Keratinocyte (primary cell): Measurements from ENCODE around the gene CARD11. TPM values are rescaled to one million over a fixed set of nuclear protein-coding genes. Genes with fewer than 3 reads are reported as not detected.

Source experiments
- DNase-seq: peaks from one replicate; pipeline ENCODE4 v3.0.0-alpha.2; 2011; ENCODE audit warnings: low read depth, missing footprints, low spot score
- FAIRE-seq: peaks from 2 replicates; lab custom pipeline; 2011; peaks lifted over from hg19 to GRCh38; lab: Jason Lieb, UNC
- H2AFZ ChIP-seq: 2 replicates; pipeline ENCODE4 v1.6.0; 2012; ENCODE audit warnings: low read length, control low read depth, inconsistent platforms; ENCODE audit not compliant: control insufficient read depth
- H3K27ac ChIP-seq: 2 replicates; pipeline ENCODE4 v1.5.1; 2011; ENCODE audit warnings: low read length; ENCODE audit not compliant: control insufficient read depth, insufficient read depth
- H3K27me3 ChIP-seq: 3 replicates; pipeline ENCODE4 v1.6.0; 2011; ENCODE audit warnings: low read length; ENCODE audit not compliant: control insufficient read depth, insufficient read depth; ENCODE audit errors: extremely low read depth
- H3K36me3 ChIP-seq, 2 experiments: 2 replicates in 1 of 2; 3 replicates in 1 of 2; pipeline ENCODE4 v1.5.1; 2011; ENCODE audit warnings: low read length in 2 of 2, mild to moderate bottlenecking in 1 of 2; ENCODE audit not compliant: control insufficient read depth in 2 of 2, insufficient read depth in 2 of 2; ENCODE audit errors: extremely low read depth in 1 of 2
- H3K4me1 ChIP-seq: 3 replicates; pipeline ENCODE4 v1.5.1; 2011; ENCODE audit warnings: low read length; ENCODE audit not compliant: control insufficient read depth, insufficient read depth; ENCODE audit errors: extremely low read depth
- H3K4me2 ChIP-seq: 3 replicates; pipeline ENCODE4 v1.6.0; 2011; ENCODE audit warnings: low read depth, low read length; ENCODE audit not compliant: control insufficient read depth, insufficient read depth; ENCODE audit errors: extremely low read depth
- H3K4me3 ChIP-seq, 3 experiments: fragments of 200-600 bp in 1 of 3; sonication (generic) in 1 of 3; 2 replicates in 2 of 3; 3 replicates in 1 of 3; pipeline ENCODE4 v1.5.1; 2011 to 2016; ENCODE audit warnings: low read length in 3 of 3, mild to moderate bottlenecking in 3 of 3, control low read depth in 2 of 3, inconsistent platforms in 1 of 3, low read depth in 1 of 3, mixed read lengths in 1 of 3, mixed run types in 1 of 3, moderate library complexity in 1 of 3; ENCODE audit not compliant: control insufficient read depth in 2 of 3, insufficient read depth in 2 of 3; ENCODE audit errors: extremely low read depth in 1 of 3
- H3K79me2 ChIP-seq: 2 replicates; pipeline ENCODE4 v1.6.0; 2012; ENCODE audit warnings: low read length; ENCODE audit not compliant: control insufficient read depth, insufficient read depth
- H3K9ac ChIP-seq: 3 replicates; pipeline ENCODE4 v1.6.0; 2011; ENCODE audit warnings: low read length; ENCODE audit not compliant: control insufficient read depth, insufficient read depth; ENCODE audit errors: extremely low read depth
- H3K9me1 ChIP-seq: 3 replicates; pipeline ENCODE4 v1.6.0; 2011; ENCODE audit warnings: low read length; ENCODE audit not compliant: control insufficient read depth, insufficient read depth; ENCODE audit errors: extremely low read depth
- H3K9me3 ChIP-seq: 2 replicates; pipeline ENCODE4 v1.5.1; 2012; ENCODE audit warnings: low read depth, low read length; ENCODE audit not compliant: control insufficient read depth
- H4K20me1 ChIP-seq: 3 replicates; pipeline ENCODE4 v1.6.0; 2011; ENCODE audit warnings: low read length; ENCODE audit not compliant: control insufficient read depth, insufficient read depth; ENCODE audit errors: extremely low read depth
- CTCF ChIP-seq, 3 experiments: IDR thresholded peaks in 1 of 3; conservative IDR thresholded peaks in 1 of 3; optimal IDR thresholded peaks in 1 of 3; 2 replicates in 2 of 3; 3 replicates in 1 of 3; pipeline versions ENCODE3 to v1.5.1; 2011; ENCODE audit warnings: low read length in 3 of 3, mild to moderate bottlenecking in 3 of 3, moderate library complexity in 2 of 3, control low read depth in 1 of 3, inconsistent platforms in 1 of 3; ENCODE audit not compliant: insufficient read depth in 2 of 3; ENCODE audit errors: extremely low read depth in 1 of 3
- EZH2 ChIP-seq: IDR thresholded peaks from one replicate; pipeline ENCODE4 v1.6.1; 2012; ENCODE audit warnings: inconsistent platforms, mild to moderate bottlenecking, low read length, moderate library complexity
- dilution Hi-C: fragments of 300-500 bp; cut with MboI; formaldehyde crosslinking; loops from one replicate; pipeline ENCODE4 v1.7.0; 2020; ENCODE audit warnings: low sequenced_read_pairs; ENCODE audit not compliant: extremely low pct_ligation_motif_present
- polyA plus RNA-seq, 5 experiments: library from polyadenylated mRNA; depleted of rRNA in 3 of 5; stranded (reverse) in 3 of 5; stranded (forward) in 1 of 5; unstranded in 1 of 5; fragments of >200 nt; gene quantifications; 1 replicate in 1 of 5; 2 replicates in 3 of 5; 3 replicates in 1 of 5; pipeline versions ENCODE4 v1.2.1 to v1.2.3, GENCODE V29; 2011 to 2012; ENCODE audit warnings: missing spikeins in 2 of 5, low read depth in 1 of 5, low replicate concordance in 1 of 5

Gene CARD11
- polyA plus RNA-seq, 1 donor (not counting 4 experiments of a cell fraction or from before 2014, with no cell fraction given) = 4.3 TPM

GRCh38 chr7:2978408-2978807 is 65.3 kb downstream of the CARD11 start:
- no peak overlapping the region for H3K4me3 ChIP-seq
- no peak for FAIRE-seq
- H3K4me1 ChIP-seq = no peaks in the 10 kb centered on the region
- no peak overlapping the region for H2AFZ ChIP-seq
- peak overlapping the region; percentile 27 for H3K4me2 ChIP-seq
- no peaks in the 10 kb centered on the region for H3K79me2 ChIP-seq
- H3K9me1 ChIP-seq = no peaks in the 10 kb centered on the region
- no peak for DNase-seq
- H4K20me1 ChIP-seq = no peaks in the 10 kb centered on the region
- H3K9ac ChIP-seq = no peak overlapping the region
- dilution Hi-C loops = no loop called here
- H3K36me3 ChIP-seq = no peaks in the 10 kb centered on the region
- no peak overlapping the region for H3K27ac ChIP-seq
- H3K27me3 ChIP-seq = no peaks in the 10 kb centered on the region
- H3K9me3 ChIP-seq = no peaks in the 10 kb centered on the region
- TF ChIP-seq CTCF (optimal IDR thresholded peaks at IDR 0.05 in 1 of 3, IDR thresholded peaks at IDR 0.05 in 1 of 3, conservative IDR thresholded peaks at IDR 0.05 in 1 of 3; ENCODE audit: extremely low read depth in 1 of 3, insufficient read depth in 2 of 3, low read length in 3 of 3) (no peak), EZH2 (no peak)

GRCh38 chr7:2975821-2976371 is 67.8 kb downstream of the CARD11 start:
- H3K9me3 ChIP-seq = no peaks in the 10 kb centered on the region
- no peaks in the 10 kb centered on the region for H3K36me3 ChIP-seq
- H3K4me2 ChIP-seq = no peak overlapping the region
- H3K4me3 ChIP-seq = no peak overlapping the region
- H3K27ac ChIP-seq = no peak overlapping the region
- H3K9me1 ChIP-seq = no peaks in the 10 kb centered on the region
- FAIRE-seq (no peak), DNase-seq (no peak)
- TF ChIP-seq EZH2 = no peak
- TF ChIP-seq CTCF (optimal IDR thresholded peaks at IDR 0.05 in 1 of 3, IDR thresholded peaks at IDR 0.05 in 1 of 3, conservative IDR thresholded peaks at IDR 0.05 in 1 of 3; ENCODE audit: extremely low read depth in 1 of 3, insufficient read depth in 2 of 3, low read length in 3 of 3) = no peak
- H3K79me2 ChIP-seq = no peaks in the 10 kb centered on the region
- no peaks in the 10 kb centered on the region for H3K27me3 ChIP-seq
- no peak overlapping the region for H3K9ac ChIP-seq
- H3K4me1 ChIP-seq = no peaks in the 10 kb centered on the region
- dilution Hi-C loops = no loop called here
- H4K20me1 ChIP-seq = no peaks in the 10 kb centered on the region
- H2AFZ ChIP-seq = no peak overlapping the region
